Choroid plexus epithelial cell (primary cell): ENCODE results near the gene DNAJC6.
"Not testable (repeated sequence)": the region's sequence is repeated elsewhere in the genome, so short reads cannot be mapped to it uniquely, and the experiment has no call there.

Experiments
- DNase-seq: peaks from one replicate; pipeline ENCODE4 v3.0.0-alpha.2; 2010; ENCODE audit warnings: low read depth
- H3K4me3 ChIP-seq: 2 replicates; pipeline ENCODE4 v1.5.1; 2011; ENCODE audit warnings: low read depth, mild to moderate bottlenecking, control low read depth, low read length, moderate library complexity
- TF ChIP-seq, protein P1 (sequence below): conservative IDR thresholded peaks from 2 replicates; pipeline ENCODE4 v1.5.1; 2011; ENCODE audit warnings: low read depth, mild to moderate bottlenecking, control low read depth, inconsistent platforms, low read length, moderate library complexity

DNAJC6 gene

DNA sequence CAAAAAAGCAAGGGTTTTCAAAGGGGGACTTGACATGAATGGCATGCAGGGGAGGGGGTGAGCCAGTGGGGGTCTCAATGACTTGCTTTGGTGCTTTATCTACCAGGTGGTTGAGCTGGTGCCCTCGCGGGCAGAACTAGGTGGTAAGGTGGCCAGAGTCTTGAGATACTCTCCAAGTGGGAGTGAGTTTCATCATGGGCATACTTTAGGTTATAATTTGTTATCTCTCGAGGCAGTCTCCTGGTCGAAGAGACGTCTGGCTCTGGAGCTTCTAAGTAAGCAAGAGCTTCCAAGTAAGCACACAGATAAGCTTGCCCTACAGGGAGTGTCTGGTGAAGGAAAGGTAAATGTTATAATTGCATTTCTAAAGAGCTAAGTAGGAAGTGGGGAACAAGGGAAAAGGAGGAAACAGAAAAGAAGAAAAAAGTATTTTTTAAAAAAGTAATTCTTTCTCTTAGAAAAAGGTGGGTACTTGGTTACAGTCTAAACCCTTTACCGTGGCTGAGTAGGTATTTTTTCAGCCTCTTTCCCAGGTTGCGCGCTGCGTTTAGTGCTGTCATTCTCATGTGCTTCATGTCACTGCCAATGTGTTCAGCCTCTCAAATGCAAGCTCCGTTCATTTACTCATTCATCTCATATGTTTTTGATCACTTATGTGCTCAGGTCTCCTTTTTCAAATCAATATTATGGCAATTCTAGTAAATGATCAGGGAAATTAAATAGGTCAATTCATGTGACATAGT lies 31.6 kb upstream of the DNAJC6 start:
- DNase-seq, result no peak

GRCh38 chr1:65278376-65279069 lies 30.8 kb upstream of the DNAJC6 start:
- DNase-seq, result no peak
- TF ChIP-seq, protein P1, sequence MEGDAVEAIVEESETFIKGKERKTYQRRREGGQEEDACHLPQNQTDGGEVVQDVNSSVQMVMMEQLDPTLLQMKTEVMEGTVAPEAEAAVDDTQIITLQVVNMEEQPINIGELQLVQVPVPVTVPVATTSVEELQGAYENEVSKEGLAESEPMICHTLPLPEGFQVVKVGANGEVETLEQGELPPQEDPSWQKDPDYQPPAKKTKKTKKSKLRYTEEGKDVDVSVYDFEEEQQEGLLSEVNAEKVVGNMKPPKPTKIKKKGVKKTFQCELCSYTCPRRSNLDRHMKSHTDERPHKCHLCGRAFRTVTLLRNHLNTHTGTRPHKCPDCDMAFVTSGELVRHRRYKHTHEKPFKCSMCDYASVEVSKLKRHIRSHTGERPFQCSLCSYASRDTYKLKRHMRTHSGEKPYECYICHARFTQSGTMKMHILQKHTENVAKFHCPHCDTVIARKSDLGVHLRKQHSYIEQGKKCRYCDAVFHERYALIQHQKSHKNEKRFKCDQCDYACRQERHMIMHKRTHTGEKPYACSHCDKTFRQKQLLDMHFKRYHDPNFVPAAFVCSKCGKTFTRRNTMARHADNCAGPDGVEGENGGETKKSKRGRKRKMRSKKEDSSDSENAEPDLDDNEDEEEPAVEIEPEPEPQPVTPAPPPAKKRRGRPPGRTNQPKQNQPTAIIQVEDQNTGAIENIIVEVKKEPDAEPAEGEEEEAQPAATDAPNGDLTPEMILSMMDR, result no peak
- no peak overlapping the region for H3K4me3 ChIP-seq

More for the DNA sequence above, 31.6 kb upstream of the DNAJC6 start:
- no peak overlapping the region for H3K4me3 ChIP-seq
- TF ChIP-seq, protein P1, result no peak

- no peak for DNase-seq
- no peak overlapping the region for H3K4me3 ChIP-seq
- TF ChIP-seq, protein P1, result no peak
These were observed 30.1 kb upstream of the DNAJC6 start for GRCh38 chr1:65279070-65279779.

GRCh38 chr1:65281846-65282245 lies 27.5 kb upstream of the DNAJC6 start:
- TF ChIP-seq, protein P1, result no peak
- DNase-seq, result no peak
- no peak overlapping the region for H3K4me3 ChIP-seq

- TF ChIP-seq, protein P1, result no peak
- no peak overlapping the region for H3K4me3 ChIP-seq
These were observed 25.1 kb upstream of the DNAJC6 start for GRCh38 chr1:65284229-65284628.

GRCh38 chr1:65289449-65289848 lies 19.9 kb upstream of the DNAJC6 start:
- no peak overlapping the region for H3K4me3 ChIP-seq
- DNase-seq, result no peak
- TF ChIP-seq, protein P1, result no peak

More at GRCh38 chr1:65284229-65284628, 25.1 kb upstream of the DNAJC6 start:
- no peak for DNase-seq

DNA sequence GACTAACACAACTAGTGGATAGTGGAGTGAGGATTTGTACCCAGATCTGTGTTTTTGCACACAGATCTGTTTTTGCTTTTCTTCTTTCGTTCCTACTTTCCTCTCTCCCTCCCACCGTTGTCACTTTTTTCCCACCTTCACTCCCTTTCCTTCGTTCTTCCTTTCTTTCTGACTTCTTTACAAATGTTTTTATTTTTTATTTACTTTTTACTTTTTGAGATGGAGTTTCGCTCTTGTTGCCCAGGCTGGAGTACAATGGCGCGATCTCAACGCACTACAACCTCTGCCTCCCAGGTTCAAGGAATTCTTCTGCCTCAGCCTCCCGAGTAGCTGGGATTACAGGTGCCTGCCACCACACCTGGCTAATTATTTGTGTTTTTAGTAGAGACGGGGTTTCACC lies 17.5 kb upstream of the DNAJC6 start:
- DNase-seq, H3K4me3 ChIP-seq: not testable (repeated sequence)
